Vagina (tissue), 2 donors: ENCODE results near the gene KRT33A. TPM values are rescaled to one million over a fixed set of nuclear protein-coding genes. Genes with fewer than 3 reads are reported as not detected.
A peak's percentile ranks its signal among the peaks of the same experiment; 100 is the strongest.
"Not testable (repeated sequence)": the region's sequence is repeated elsewhere in the genome, so short reads cannot be mapped to it uniquely, and the experiment has no call there.

Experiments
- DNase-seq, 2 donors: peaks; one replicate each; pipeline ENCODE4 v3.0.0-alpha.2; 2017; ENCODE audit errors: extremely low spot score in 2 of 2
- H3K27ac ChIP-seq: fragments of 200-600 bp; sonication (generic); one replicate; pipeline ENCODE4 v1.5.1; 2019
- H3K27me3 ChIP-seq: fragments of 200-600 bp; sonication (generic); one replicate; pipeline ENCODE4 v1.5.1; 2019
- H3K36me3 ChIP-seq, 2 donors: fragments of 200-600 bp; sonication (generic); one replicate each; pipeline ENCODE4 v1.5.1; 2017 to 2019
- H3K4me1 ChIP-seq: fragments of 200-600 bp; sonication (generic); one replicate; pipeline ENCODE4 v1.5.1; 2019
- H3K4me3 ChIP-seq, 2 donors: fragments of 200-600 bp; sonication (generic); 1 replicate in 1 of 2; 2 replicates in 1 of 2; pipeline ENCODE4 v1.5.1; 2016 to 2019
- H3K9me3 ChIP-seq: fragments of 200-600 bp; sonication (generic); one replicate; pipeline ENCODE4 v1.5.1; 2019
- POLR2A ChIP-seq, 2 donors: fragments of 450-650 bp; IDR thresholded peaks; one replicate each; pipeline ENCODE4 v1.6.1; 2017; ENCODE audit warnings: antibody characterized with exemption in 2 of 2, mild to moderate bottlenecking in 2 of 2, moderate library complexity in 2 of 2
- POLR2AphosphoS5 ChIP-seq, 2 donors: sonication (generic); formaldehyde crosslinking; IDR thresholded peaks; one replicate each; pipeline ENCODE4 v1.9.0; 2017; ENCODE audit warnings: antibody characterized with exemption in 2 of 2, mild to moderate bottlenecking in 2 of 2, low read depth in 1 of 2; ENCODE audit not compliant: insufficient read depth in 1 of 2
- intact Hi-C: fragments of 100-400 bp; cut with DNase I; formaldehyde crosslinking; loops from one replicate; pipeline ENCODE4 v1.15.1; 2023
- total RNA-seq: library from RNA; depleted of rRNA; stranded (reverse); fragments of >200 nt; gene quantifications from one replicate; pipeline ENCODE4 v1.2.3, GENCODE V29; 2016
- TF ChIP-seq, protein P1 (sequence below), 3 experiments: fragments of 450-650 bp in 2 of 3; fragments of 200-600 bp in 1 of 3; sonication (generic) in 1 of 3; IDR thresholded peaks; one replicate each; pipeline ENCODE4 v1.5.1; 2017 to 2019; ENCODE audit warnings: antibody characterized with exemption in 3 of 3, mild to moderate bottlenecking in 2 of 3, moderate library complexity in 2 of 3

Gene KRT33A
- total RNA-seq = 1.5 TPM

DNA sequence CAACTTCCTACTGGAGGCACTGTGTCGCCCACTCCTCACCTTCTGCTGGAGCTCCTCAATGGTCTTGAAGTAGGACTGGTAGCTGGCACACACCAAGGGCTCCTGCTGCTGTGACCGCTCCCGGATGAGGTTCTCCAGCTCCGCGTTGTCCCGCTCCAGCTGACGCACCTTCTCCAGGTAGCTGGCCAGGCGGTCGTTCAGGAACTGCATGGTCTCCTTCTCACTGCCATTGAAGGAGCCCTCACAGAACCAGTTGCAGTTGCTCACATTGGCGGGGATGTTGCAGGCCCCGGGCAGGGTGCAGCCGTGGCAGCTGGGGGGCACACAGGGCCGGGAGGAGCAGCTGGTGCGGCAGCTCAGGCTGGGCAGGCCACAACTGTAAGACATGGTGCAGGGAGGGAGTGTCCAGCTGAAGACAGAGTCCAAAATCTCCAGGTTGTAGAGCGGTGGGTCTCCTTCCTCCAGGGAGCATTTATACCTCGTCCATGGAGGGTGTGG is at the start of gene KRT33A:
Gene KRT33A (minus strand): TSS at position 448 of the 498 bp plus-strand sequence. CDS start 61 bp downstream, at position 387.
- H3K27me3 ChIP-seq, H3K27ac ChIP-seq, H3K4me1 ChIP-seq, H3K9me3 ChIP-seq, H3K36me3 ChIP-seq, H3K4me3 ChIP-seq, DNase-seq, intact Hi-C loops: not testable (repeated sequence)

- TF ChIP-seq POLR2A (IDR thresholded peaks at IDR 0.05) = no peak
- TF ChIP-seq POLR2AphosphoS5 (IDR thresholded peaks at IDR 0.05; ENCODE audit: insufficient read depth in 1 of 2, low read depth in 1 of 2) = no peak
- TF ChIP-seq, protein P1, sequence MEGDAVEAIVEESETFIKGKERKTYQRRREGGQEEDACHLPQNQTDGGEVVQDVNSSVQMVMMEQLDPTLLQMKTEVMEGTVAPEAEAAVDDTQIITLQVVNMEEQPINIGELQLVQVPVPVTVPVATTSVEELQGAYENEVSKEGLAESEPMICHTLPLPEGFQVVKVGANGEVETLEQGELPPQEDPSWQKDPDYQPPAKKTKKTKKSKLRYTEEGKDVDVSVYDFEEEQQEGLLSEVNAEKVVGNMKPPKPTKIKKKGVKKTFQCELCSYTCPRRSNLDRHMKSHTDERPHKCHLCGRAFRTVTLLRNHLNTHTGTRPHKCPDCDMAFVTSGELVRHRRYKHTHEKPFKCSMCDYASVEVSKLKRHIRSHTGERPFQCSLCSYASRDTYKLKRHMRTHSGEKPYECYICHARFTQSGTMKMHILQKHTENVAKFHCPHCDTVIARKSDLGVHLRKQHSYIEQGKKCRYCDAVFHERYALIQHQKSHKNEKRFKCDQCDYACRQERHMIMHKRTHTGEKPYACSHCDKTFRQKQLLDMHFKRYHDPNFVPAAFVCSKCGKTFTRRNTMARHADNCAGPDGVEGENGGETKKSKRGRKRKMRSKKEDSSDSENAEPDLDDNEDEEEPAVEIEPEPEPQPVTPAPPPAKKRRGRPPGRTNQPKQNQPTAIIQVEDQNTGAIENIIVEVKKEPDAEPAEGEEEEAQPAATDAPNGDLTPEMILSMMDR (IDR thresholded peaks at IDR 0.05) = no peak
- no peaks in the 10 kb centered on the region for H3K36me3 ChIP-seq
- no peak within 1 kb of the TSS for H3K27ac ChIP-seq
- H3K9me3 ChIP-seq = no peaks in the 10 kb centered on the region
- intact Hi-C loops = no loop called here
- DNase-seq = no peak
- no peaks in the 10 kb centered on the region for H3K27me3 ChIP-seq
- peaks cover 30% of the 10 kb centered on the region for H3K4me1 ChIP-seq
- no peak within 1 kb of the TSS for H3K4me3 ChIP-seq
These were observed 46.5 kb upstream of the KRT33A start, which contains the start of gene KRT31 for GRCh38 chr17:41396996-41397660. TSS of gene KRT31 (minus strand) at chr17:41397608. CDS start at chr17:41397539, 69 bp downstream.

- H3K4me1 ChIP-seq = peaks cover 26% of the 10 kb centered on the region
- H3K36me3 ChIP-seq = no peaks in the 10 kb centered on the region
- TF ChIP-seq POLR2A (IDR thresholded peaks at IDR 0.05) (no peak), POLR2AphosphoS5 (IDR thresholded peaks at IDR 0.05; ENCODE audit: insufficient read depth in 1 of 2, low read depth in 1 of 2) (no peak)
- TF ChIP-seq, protein P1 (IDR thresholded peaks at IDR 0.05) = no peak
- intact Hi-C loops = no loop called here
- H3K9me3 ChIP-seq = no peaks in the 10 kb centered on the region
- no peak overlapping the region for H3K4me3 ChIP-seq
- no peak overlapping the region for H3K27ac ChIP-seq
- DNase-seq = no peak
- H3K27me3 ChIP-seq = no peaks in the 10 kb centered on the region
These were observed 45.7 kb upstream of the KRT33A start for GRCh38 chr17:41396340-41396739.

GRCh38 chr17:41395611-41396010 is 45.0 kb upstream of the KRT33A start:
- H3K27ac ChIP-seq = no peak overlapping the region
- no peaks in the 10 kb centered on the region for H3K9me3 ChIP-seq
- no peak for TF ChIP-seq POLR2AphosphoS5 (IDR thresholded peaks at IDR 0.05; ENCODE audit: insufficient read depth in 1 of 2, low read depth in 1 of 2)
- no peak for TF ChIP-seq POLR2A (IDR thresholded peaks at IDR 0.05)
- TF ChIP-seq, protein P1 (IDR thresholded peaks at IDR 0.05) = no peak
- H3K4me1 ChIP-seq = peaks cover 26% of the 10 kb centered on the region
- H3K4me3 ChIP-seq = no peak overlapping the region
- intact Hi-C loops = no loop called here
- no peak for DNase-seq
- no peaks in the 10 kb centered on the region for H3K36me3 ChIP-seq
- no peaks in the 10 kb centered on the region for H3K27me3 ChIP-seq

GRCh38 chr17:41395044-41395443 is 44.4 kb upstream of the KRT33A start:
- DNase-seq, intact Hi-C loops, H3K36me3 ChIP-seq, H3K27me3 ChIP-seq, H3K4me3 ChIP-seq, H3K27ac ChIP-seq, H3K9me3 ChIP-seq: not testable (repeated sequence)
- peaks cover 26% of the 10 kb centered on the region for H3K4me1 ChIP-seq

GRCh38 chr17:41394254-41394996 is 43.8 kb upstream of the KRT33A start:
- peak overlapping the region; percentile 51 for H3K27ac ChIP-seq
- H3K9me3 ChIP-seq = no peaks in the 10 kb centered on the region
- DNase-seq = no peak
- peak; percentile 6 to 19 for TF ChIP-seq POLR2AphosphoS5 (IDR thresholded peaks at IDR 0.05; ENCODE audit: insufficient read depth in 1 of 2, low read depth in 1 of 2)
- TF ChIP-seq, protein P1 (IDR thresholded peaks at IDR 0.05) = no peak
- H3K4me1 ChIP-seq = peaks cover 22% of the 10 kb centered on the region
- H3K36me3 ChIP-seq = no peaks in the 10 kb centered on the region
- intact Hi-C loops = no loop called here
- H3K27me3 ChIP-seq = no peaks in the 10 kb centered on the region
- no peak overlapping the region for H3K4me3 ChIP-seq
